ENCODE measurements around the gene DOK1. TPM values are rescaled to one million over a fixed set of nuclear protein-coding genes. Genes with fewer than 3 reads are reported as not detected.

The DOK1 gene
- total RNA-seq, 1 donor from 2014 or later = 19.3 TPM

- Histone ChIP-seq H2AFZ (ENCODE audit: low read depth, low read length) (no peak overlapping the region), H3K9ac (ENCODE audit: low read length) (no peak overlapping the region), H3K27me3 (ENCODE audit: insufficient read depth, low read length) (no peaks in the 10 kb centered on the region), H3K4me2 (ENCODE audit: low read length) (no peak overlapping the region), H3K79me2 (ENCODE audit: insufficient read depth, low read length) (no peaks in the 10 kb centered on the region), H3K36me3 (ENCODE audit: insufficient read depth, low read length) (peaks cover 11% of the 10 kb centered on the region), H3K4me3 (ENCODE audit: insufficient read depth, low read depth, low read length) (no peak overlapping the region), H3K4me1 (ENCODE audit: insufficient read depth, low read length) (no peaks in the 10 kb centered on the region), H4K20me1 (ENCODE audit: insufficient read depth, low read length) (peaks cover 14% of the 10 kb centered on the region), H3K27ac (ENCODE audit: low read depth, low read length) (no peak overlapping the region), H3K9me3 (ENCODE audit: insufficient read depth, low read depth, low read length) (no peaks in the 10 kb centered on the region)
- peaks cover 10% of the 10 kb centered on the region for H3K36me3 Mint-ChIP-seq (ENCODE audit: low read depth, unreplicated experiment)
- no peak for TF ChIP-seq CTCF (IDR thresholded peaks at IDR 0.05; ENCODE audit: insufficient read depth, low read depth, low read length)
- no peak for TF ChIP-seq EZH2 (IDR thresholded peaks at IDR 0.05; ENCODE audit: insufficient read depth, low read length)
- H3K27me3 Mint-ChIP-seq (ENCODE audit: low read depth, unreplicated experiment) = peaks cover 3% of the 10 kb centered on the region
- FAIRE-seq = no peak
- no peak for DNase-seq (ENCODE audit: low read depth)
- no peaks in the 10 kb centered on the region for H3K9me3 Mint-ChIP-seq (ENCODE audit: unreplicated experiment)
- peaks cover 3% of the 10 kb centered on the region for H3K4me1 Mint-ChIP-seq (ENCODE audit: low read depth, unreplicated experiment)
- no peak overlapping the region for H3K27ac Mint-ChIP-seq (ENCODE audit: unreplicated experiment)
- no peak overlapping the region for H3K4me3 Mint-ChIP-seq (ENCODE audit: unreplicated experiment)
Measured at GRCh38 chr2:74536166-74536950, 18.2 kb upstream of the DOK1 start.

- FAIRE-seq (no peak), DNase-seq (ENCODE audit: low read depth) (no peak)
- Mint-ChIP-seq H3K36me3 (ENCODE audit: low read depth, unreplicated experiment) (peaks cover 10% of the 10 kb centered on the region), H3K27ac (ENCODE audit: unreplicated experiment) (no peak overlapping the region), H3K4me1 (ENCODE audit: low read depth, unreplicated experiment) (peaks cover 3% of the 10 kb centered on the region), H3K27me3 (ENCODE audit: low read depth, unreplicated experiment) (peaks cover 3% of the 10 kb centered on the region), H3K9me3 (ENCODE audit: unreplicated experiment) (no peaks in the 10 kb centered on the region), H3K4me3 (ENCODE audit: unreplicated experiment) (peak overlapping the region; percentile 22)
- H3K4me3 ChIP-seq (ENCODE audit: insufficient read depth, low read depth, low read length) = no peak overlapping the region
- no peaks in the 10 kb centered on the region for H3K79me2 ChIP-seq (ENCODE audit: insufficient read depth, low read length)
- H3K4me2 ChIP-seq (ENCODE audit: low read length) = no peak overlapping the region
- peaks cover 9% of the 10 kb centered on the region for H4K20me1 ChIP-seq (ENCODE audit: insufficient read depth, low read length)
- peaks cover 11% of the 10 kb centered on the region for H3K36me3 ChIP-seq (ENCODE audit: insufficient read depth, low read length)
- TF ChIP-seq CTCF (IDR thresholded peaks at IDR 0.05; ENCODE audit: insufficient read depth, low read depth, low read length) = no peak
- H3K27ac ChIP-seq (ENCODE audit: low read depth, low read length) = no peak overlapping the region
- H3K9me3 ChIP-seq (ENCODE audit: insufficient read depth, low read depth, low read length) = no peaks in the 10 kb centered on the region
- H3K27me3 ChIP-seq (ENCODE audit: insufficient read depth, low read length) = no peaks in the 10 kb centered on the region
- H2AFZ ChIP-seq (ENCODE audit: low read depth, low read length) = no peak overlapping the region
- no peaks in the 10 kb centered on the region for H3K4me1 ChIP-seq (ENCODE audit: insufficient read depth, low read length)
- H3K9ac ChIP-seq (ENCODE audit: low read length) = no peak overlapping the region
Measured at GRCh38 chr2:74537140-74537539, 17.4 kb upstream of the DOK1 start.

GRCh38 chr2:74538881-74539339, 15.6 kb upstream of the DOK1 start:
- no peak overlapping the region for H3K4me3 Mint-ChIP-seq (ENCODE audit: unreplicated experiment)
- Histone ChIP-seq H3K27me3 (ENCODE audit: insufficient read depth, low read length) (no peaks in the 10 kb centered on the region), H3K4me3 (ENCODE audit: insufficient read depth, low read depth, low read length) (no peak overlapping the region), H4K20me1 (ENCODE audit: insufficient read depth, low read length) (no peaks in the 10 kb centered on the region), H3K27ac (ENCODE audit: low read depth, low read length) (no peak overlapping the region), H2AFZ (ENCODE audit: low read depth, low read length) (no peak overlapping the region), H3K4me2 (ENCODE audit: low read length) (no peak overlapping the region), H3K4me1 (ENCODE audit: insufficient read depth, low read length) (no peaks in the 10 kb centered on the region), H3K9me3 (ENCODE audit: insufficient read depth, low read depth, low read length) (no peaks in the 10 kb centered on the region), H3K36me3 (ENCODE audit: insufficient read depth, low read length) (peaks cover under 1% of the 10 kb centered on the region), H3K79me2 (ENCODE audit: insufficient read depth, low read length) (no peaks in the 10 kb centered on the region), H3K9ac (ENCODE audit: low read length) (no peak overlapping the region)
- H3K9me3 Mint-ChIP-seq (ENCODE audit: unreplicated experiment) = no peaks in the 10 kb centered on the region
- H3K27me3 Mint-ChIP-seq (ENCODE audit: low read depth, unreplicated experiment) = peaks cover 3% of the 10 kb centered on the region
- no peak overlapping the region for H3K27ac Mint-ChIP-seq (ENCODE audit: unreplicated experiment)
- DNase-seq (ENCODE audit: low read depth) = no peak
- FAIRE-seq = no peak
- peaks cover 2% of the 10 kb centered on the region for H3K36me3 Mint-ChIP-seq (ENCODE audit: low read depth, unreplicated experiment)
- H3K4me1 Mint-ChIP-seq (ENCODE audit: low read depth, unreplicated experiment) = peaks cover 3% of the 10 kb centered on the region
- no peak for TF ChIP-seq EZH2 (IDR thresholded peaks at IDR 0.05; ENCODE audit: insufficient read depth, low read length)
- no peak for TF ChIP-seq CTCF (IDR thresholded peaks at IDR 0.05; ENCODE audit: insufficient read depth, low read depth, low read length)
